AG04450 (cell line): ENCODE data around the gene NUDT2. TPM values are rescaled to one million over a fixed set of nuclear protein-coding genes. Genes with fewer than 3 reads are reported as not detected.
"Not testable (repeated sequence)": the region's sequence is repeated elsewhere in the genome, so short reads cannot be mapped to it uniquely, and the experiment has no call there.

Experiments used
- CTCF ChIA-PET: fragments of 300-600, 350-600 bp; formaldehyde crosslinking; extraction: SDS; loops from one replicate; lab custom pipeline; 2022; ENCODE audit warnings: antibody characterized with exemption, inconsistent platforms; lab: Charles Lee
- POLR2A ChIA-PET: fragments of 350-600 bp; formaldehyde crosslinking; extraction: SDS; loops from one replicate; lab custom pipeline; 2021; ENCODE audit warnings: antibody characterized with exemption, inconsistent platforms; lab: Yijun Ruan, JAX
- DNase-seq: peaks from one replicate; pipeline ENCODE4 v3.0.0-alpha.2; 2011; ENCODE audit warnings: low read depth, low spot score
- H3K27ac ChIP-seq: one replicate; pipeline ENCODE4 v1.5.1; 2012; ENCODE audit warnings: low read depth, low read length, control low read depth
- H3K27me3 ChIP-seq: one replicate; pipeline ENCODE4 v1.6.0; 2012; ENCODE audit warnings: low read length; ENCODE audit not compliant: control insufficient read depth, insufficient read depth
- H3K4me3 ChIP-seq: 2 replicates; pipeline ENCODE4 v1.5.1; 2011; ENCODE audit warnings: mild to moderate bottlenecking, low read depth, low read length, control low read depth
- H3K9me3 ChIP-seq: 2 replicates; pipeline ENCODE4 v1.5.1; 2012; ENCODE audit warnings: low read length; ENCODE audit not compliant: control insufficient read depth, insufficient read depth
- CTCF ChIP-seq: IDR thresholded peaks from 2 replicates; pipeline ENCODE4 v1.5.1; 2011; ENCODE audit warnings: low read depth, low read length, control low read depth, inconsistent platforms
- polyA plus RNA-seq: library from polyadenylated mRNA; depleted of rRNA; stranded (reverse); fragments of >200 nt; gene quantifications from 2 replicates; pipeline ENCODE4 v1.2.3, GENCODE V29; 2011

NUDT2 gene
- polyA plus RNA-seq, 1 experiment: 44.8 TPM

GRCh38 chr9:34334916-34335315 is 5.5 kb downstream of the NUDT2 start:
- TF ChIP-seq CTCF: no peak
- CTCF ChIA-PET: interaction anchor here (1.4 to 6.1 kb wide), 6 partner anchors 43 to 269 kb away, joined by 3 to 59 read pairs (median 27); partner anchors contain the start of gene MYORG
- Histone ChIP-seq H3K27me3 (no peaks in the 10 kb centered on the region), H3K4me3 (no peak overlapping the region), H3K9me3 (no peaks in the 10 kb centered on the region), H3K27ac (no peak overlapping the region)
- no peak for DNase-seq
- POLR2A ChIA-PET: interaction anchor here (1.2 kb wide), 1 partner anchor 11 kb away, joined by 3 read pairs; no protein-coding TSS in a partner anchor

GRCh38 chr9:34335376-34335775 is 6.0 kb downstream of the NUDT2 start:
- DNase-seq: no peak
- ChIA-PET CTCF (interaction anchor here (1.4 to 6.1 kb wide), 3 partner anchors 42 to 83 kb away, joined by 3 to 59 read pairs (median 43); partner anchors contain the start of gene MYORG), POLR2A (interaction anchor here (1.2 kb wide), 1 partner anchor 11 kb away, joined by 3 read pairs; no protein-coding TSS in a partner anchor)
- Histone ChIP-seq H3K27ac (no peak overlapping the region), H3K27me3 (no peaks in the 10 kb centered on the region), H3K9me3 (no peaks in the 10 kb centered on the region), H3K4me3 (no peak overlapping the region)
- no peak for TF ChIP-seq CTCF

- TF ChIP-seq CTCF: peak; percentile 47
- ChIA-PET POLR2A (no interaction called here), CTCF (interaction anchor here (0.6 to 1.3 kb wide), 5 partner anchors 42 to 413 kb away, joined by 3 to 5 read pairs (median 3); no protein-coding TSS in a partner anchor)
- DNase-seq: no peak
- no peak overlapping the region for H3K27ac ChIP-seq
- no peaks in the 10 kb centered on the region for H3K9me3 ChIP-seq
- no peaks in the 10 kb centered on the region for H3K27me3 ChIP-seq
- no peak overlapping the region for H3K4me3 ChIP-seq
Measured at GRCh38 chr9:34337403-34337802, 8.0 kb downstream of the NUDT2 start.

- H3K4me3 ChIP-seq, DNase-seq, H3K27me3 ChIP-seq, POLR2A ChIA-PET, H3K27ac ChIP-seq, H3K9me3 ChIP-seq: not testable (repeated sequence)
- CTCF ChIA-PET: interaction anchor here (0.8 to 1.3 kb wide), 4 partner anchors 41 to 414 kb away, joined by 3 to 5 read pairs (median 3); no protein-coding TSS in a partner anchor
Measured at GRCh38 chr9:34338079-34338478, 8.7 kb downstream of the NUDT2 start.

GRCh38 chr9:34338665-34339385 is 9.5 kb downstream of the NUDT2 start:
- Histone ChIP-seq H3K27ac (no peak overlapping the region), H3K9me3 (no peaks in the 10 kb centered on the region), H3K4me3 (no peak overlapping the region), H3K27me3 (no peaks in the 10 kb centered on the region)
- ChIA-PET CTCF (interaction anchor here (0.6 kb wide), 1 partner anchor 173 kb away, joined by 4 read pairs; no protein-coding TSS in a partner anchor), POLR2A (interaction anchor here (0.7 kb wide), 1 partner anchor 17 kb away, joined by 3 read pairs; no protein-coding TSS in a partner anchor)
- TF ChIP-seq CTCF: no peak
- DNase-seq: no peak
